ENCODE measurements around the gene GJB3.
"Not testable (repeated sequence)": the region's sequence is repeated elsewhere in the genome, so short reads cannot be mapped to it uniquely, and the experiment has no call there.

DNA sequence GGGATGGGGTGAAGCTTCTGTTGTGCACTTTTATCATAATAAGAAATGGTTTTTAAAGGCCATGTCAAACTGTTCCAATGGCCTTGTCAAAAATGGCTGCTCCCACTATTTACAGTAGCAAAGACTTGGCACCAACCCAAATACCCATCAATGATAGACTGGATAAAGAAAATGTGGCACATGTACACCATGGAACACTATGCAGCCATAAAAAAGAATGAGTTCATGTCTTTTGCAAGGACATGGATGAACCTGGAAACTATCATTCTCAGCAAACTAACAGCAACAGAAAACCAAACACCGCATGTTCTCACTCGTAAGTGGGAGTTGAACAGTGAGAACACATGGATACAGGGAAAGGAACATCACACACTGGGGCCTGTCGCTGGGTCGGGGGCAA lies 7.9 kb upstream of the GJB3 start:
- TF ChIP-seq, protein P1, sequence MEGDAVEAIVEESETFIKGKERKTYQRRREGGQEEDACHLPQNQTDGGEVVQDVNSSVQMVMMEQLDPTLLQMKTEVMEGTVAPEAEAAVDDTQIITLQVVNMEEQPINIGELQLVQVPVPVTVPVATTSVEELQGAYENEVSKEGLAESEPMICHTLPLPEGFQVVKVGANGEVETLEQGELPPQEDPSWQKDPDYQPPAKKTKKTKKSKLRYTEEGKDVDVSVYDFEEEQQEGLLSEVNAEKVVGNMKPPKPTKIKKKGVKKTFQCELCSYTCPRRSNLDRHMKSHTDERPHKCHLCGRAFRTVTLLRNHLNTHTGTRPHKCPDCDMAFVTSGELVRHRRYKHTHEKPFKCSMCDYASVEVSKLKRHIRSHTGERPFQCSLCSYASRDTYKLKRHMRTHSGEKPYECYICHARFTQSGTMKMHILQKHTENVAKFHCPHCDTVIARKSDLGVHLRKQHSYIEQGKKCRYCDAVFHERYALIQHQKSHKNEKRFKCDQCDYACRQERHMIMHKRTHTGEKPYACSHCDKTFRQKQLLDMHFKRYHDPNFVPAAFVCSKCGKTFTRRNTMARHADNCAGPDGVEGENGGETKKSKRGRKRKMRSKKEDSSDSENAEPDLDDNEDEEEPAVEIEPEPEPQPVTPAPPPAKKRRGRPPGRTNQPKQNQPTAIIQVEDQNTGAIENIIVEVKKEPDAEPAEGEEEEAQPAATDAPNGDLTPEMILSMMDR (IDR thresholded peaks at IDR 0.05): not testable (repeated sequence)
- TF ChIP-seq POLR2AphosphoS5 (IDR thresholded peaks at IDR 0.05; ENCODE audit: insufficient read depth in 1 of 2, low read depth in 1 of 2); POLR2A (IDR thresholded peaks at IDR 0.05): not testable (repeated sequence)

Data from vagina (tissue), 2 donors.